Brain pericyte (primary cell): ENCODE measurements around the gene LRRC3.
"Not testable (repeated sequence)": the region's sequence is repeated elsewhere in the genome, so short reads cannot be mapped to it uniquely, and the experiment has no call there.

Source experiments
- DNase-seq: peaks from one replicate; pipeline ENCODE4 v3.0.0-alpha.2; 2012; ENCODE audit warnings: low read depth, low spot score

LRRC3 gene

GRCh38 chr21:44454747-44455523, at the start of gene LRRC3:
Gene LRRC3 (plus strand): TSS chr21:44455510. CDS start chr21:44456645, 1,135 bp downstream.
- no peak for DNase-seq

- DNase-seq, result no peak
Observed at GRCh38 chr21:44405948-44406872, 49.1 kb upstream of the LRRC3 start.

GRCh38 chr21:44406953-44407352, 48.4 kb upstream of the LRRC3 start:
- no peak for DNase-seq

GRCh38 chr21:44407493-44407892, 47.8 kb upstream of the LRRC3 start:
- no peak for DNase-seq

GRCh38 chr21:44408226-44408625, 47.1 kb upstream of the LRRC3 start:
- no peak for DNase-seq

- no peak for DNase-seq
Observed at GRCh38 chr21:44413566-44414290, 41.6 kb upstream of the LRRC3 start.

- DNase-seq, result no peak
Observed at GRCh38 chr21:44414291-44415072, 40.8 kb upstream of the LRRC3 start.

GRCh38 chr21:44415073-44416025, 40.0 kb upstream of the LRRC3 start:
- no peak for DNase-seq

GRCh38 chr21:44416193-44416592, 39.1 kb upstream of the LRRC3 start:
- no peak for DNase-seq

GRCh38 chr21:44417621-44418107, 37.6 kb upstream of the LRRC3 start:
- DNase-seq, result not testable (repeated sequence)

- DNase-seq, result no peak
Observed at GRCh38 chr21:44418108-44418875, 37.0 kb upstream of the LRRC3 start.

GRCh38 chr21:44418876-44419230, 36.5 kb upstream of the LRRC3 start:
- DNase-seq, result no peak

GRCh38 chr21:44419679-44420078, 35.6 kb upstream of the LRRC3 start:
- no peak for DNase-seq

GRCh38 chr21:44420416-44421205, 34.7 kb upstream of the LRRC3 start:
- no peak for DNase-seq

- no peak for DNase-seq
Observed at GRCh38 chr21:44421901-44422840, 33.1 kb upstream of the LRRC3 start.

GRCh38 chr21:44423312-44423821, 31.9 kb upstream of the LRRC3 start:
- DNase-seq, result no peak
